Ovary (tissue), 3 donors: Measurements from ENCODE around the gene ENPP4.

Source experiments
- CTCF ChIP-seq, 3 donors: fragments of 450-650 bp in 2 of 3; fragments of 200-600 bp in 1 of 3; IDR thresholded peaks; one replicate each; pipeline versions ENCODE4 v1.5.1 to v1.8.0; 2016 to 2022; ENCODE audit warnings: antibody characterized with exemption in 3 of 3, mild to moderate bottlenecking in 1 of 3
- POLR2A ChIP-seq: fragments of 450-650 bp; IDR thresholded peaks from one replicate; pipeline ENCODE4 v1.6.1; 2017; ENCODE audit warnings: antibody characterized with exemption, mild to moderate bottlenecking, moderate library complexity
- donor health status: DM: no; HTN: no; CAD: no.

GRCh38 chr6:46137387-46137786 lies 7.6 kb downstream of the ENPP4 start:
- TF ChIP-seq CTCF (IDR thresholded peaks at IDR 0.05) (no peak), POLR2A (no peak)
